Measurements from ENCODE around the gene CARD19.

DNA sequence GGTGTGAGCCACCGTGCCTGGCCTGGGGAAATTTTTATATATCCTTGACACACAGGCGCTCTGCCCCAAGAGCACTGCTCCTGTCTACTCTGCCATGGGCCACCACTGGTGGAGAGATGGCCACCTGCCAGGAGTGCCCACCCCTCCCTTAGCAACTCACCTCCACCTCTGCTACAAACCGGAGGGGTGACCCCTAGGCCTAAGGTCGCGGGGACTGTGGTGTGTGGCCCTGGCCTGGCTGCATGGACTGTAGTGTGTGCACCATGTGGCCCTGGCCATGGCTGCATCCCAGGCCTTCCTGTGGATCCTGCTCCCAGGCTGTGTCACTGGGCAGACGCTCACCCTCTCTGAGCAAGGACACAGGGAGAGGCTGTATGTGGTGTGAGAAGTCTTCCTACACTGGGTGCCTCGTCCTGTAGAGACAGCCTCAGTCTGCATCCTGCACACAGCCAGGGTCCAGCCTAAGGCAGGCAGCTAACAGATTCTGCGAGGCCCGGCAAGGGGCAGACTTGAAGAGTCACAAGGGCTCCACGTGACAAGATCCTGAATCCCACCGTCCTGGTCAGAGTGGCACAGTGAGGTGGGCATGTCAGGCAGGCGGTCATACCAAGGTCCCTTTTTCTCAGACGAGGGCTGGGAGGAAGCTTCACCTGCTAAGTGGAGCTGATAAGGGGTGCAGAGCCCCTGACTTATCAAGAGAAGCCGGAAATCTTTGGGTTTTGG, 27.7 kb downstream of the CARD19 start:
- TF ChIP-seq, protein P1, sequence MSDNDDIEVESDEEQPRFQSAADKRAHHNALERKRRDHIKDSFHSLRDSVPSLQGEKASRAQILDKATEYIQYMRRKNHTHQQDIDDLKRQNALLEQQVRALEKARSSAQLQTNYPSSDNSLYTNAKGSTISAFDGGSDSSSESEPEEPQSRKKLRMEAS (IDR thresholded peaks at IDR 0.05): no peak
- TF ChIP-seq, protein P2, sequence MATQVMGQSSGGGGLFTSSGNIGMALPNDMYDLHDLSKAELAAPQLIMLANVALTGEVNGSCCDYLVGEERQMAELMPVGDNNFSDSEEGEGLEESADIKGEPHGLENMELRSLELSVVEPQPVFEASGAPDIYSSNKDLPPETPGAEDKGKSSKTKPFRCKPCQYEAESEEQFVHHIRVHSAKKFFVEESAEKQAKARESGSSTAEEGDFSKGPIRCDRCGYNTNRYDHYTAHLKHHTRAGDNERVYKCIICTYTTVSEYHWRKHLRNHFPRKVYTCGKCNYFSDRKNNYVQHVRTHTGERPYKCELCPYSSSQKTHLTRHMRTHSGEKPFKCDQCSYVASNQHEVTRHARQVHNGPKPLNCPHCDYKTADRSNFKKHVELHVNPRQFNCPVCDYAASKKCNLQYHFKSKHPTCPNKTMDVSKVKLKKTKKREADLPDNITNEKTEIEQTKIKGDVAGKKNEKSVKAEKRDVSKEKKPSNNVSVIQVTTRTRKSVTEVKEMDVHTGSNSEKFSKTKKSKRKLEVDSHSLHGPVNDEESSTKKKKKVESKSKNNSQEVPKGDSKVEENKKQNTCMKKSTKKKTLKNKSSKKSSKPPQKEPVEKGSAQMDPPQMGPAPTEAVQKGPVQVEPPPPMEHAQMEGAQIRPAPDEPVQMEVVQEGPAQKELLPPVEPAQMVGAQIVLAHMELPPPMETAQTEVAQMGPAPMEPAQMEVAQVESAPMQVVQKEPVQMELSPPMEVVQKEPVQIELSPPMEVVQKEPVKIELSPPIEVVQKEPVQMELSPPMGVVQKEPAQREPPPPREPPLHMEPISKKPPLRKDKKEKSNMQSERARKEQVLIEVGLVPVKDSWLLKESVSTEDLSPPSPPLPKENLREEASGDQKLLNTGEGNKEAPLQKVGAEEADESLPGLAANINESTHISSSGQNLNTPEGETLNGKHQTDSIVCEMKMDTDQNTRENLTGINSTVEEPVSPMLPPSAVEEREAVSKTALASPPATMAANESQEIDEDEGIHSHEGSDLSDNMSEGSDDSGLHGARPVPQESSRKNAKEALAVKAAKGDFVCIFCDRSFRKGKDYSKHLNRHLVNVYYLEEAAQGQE (IDR thresholded peaks at IDR 0.05; ENCODE audit: low read depth): no peak
- TF ChIP-seq CEBPB (IDR thresholded peaks at IDR 0.05) (no peak), EP300 (IDR thresholded peaks at IDR 0.05; ENCODE audit: borderline replicate concordance) (no peak)
